Measurements from ENCODE around the gene CT45A5.
"Not testable (repeated sequence)": the region's sequence is repeated elsewhere in the genome, so short reads cannot be mapped to it uniquely, and the experiment has no call there.

Gene CT45A5, protein sequence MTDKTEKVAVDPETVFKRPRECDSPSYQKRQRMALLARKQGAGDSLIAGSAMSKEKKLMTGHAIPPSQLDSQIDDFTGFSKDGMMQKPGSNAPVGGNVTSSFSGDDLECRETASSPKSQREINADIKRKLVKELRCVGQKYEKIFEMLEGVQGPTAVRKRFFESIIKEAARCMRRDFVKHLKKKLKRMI

DNA sequence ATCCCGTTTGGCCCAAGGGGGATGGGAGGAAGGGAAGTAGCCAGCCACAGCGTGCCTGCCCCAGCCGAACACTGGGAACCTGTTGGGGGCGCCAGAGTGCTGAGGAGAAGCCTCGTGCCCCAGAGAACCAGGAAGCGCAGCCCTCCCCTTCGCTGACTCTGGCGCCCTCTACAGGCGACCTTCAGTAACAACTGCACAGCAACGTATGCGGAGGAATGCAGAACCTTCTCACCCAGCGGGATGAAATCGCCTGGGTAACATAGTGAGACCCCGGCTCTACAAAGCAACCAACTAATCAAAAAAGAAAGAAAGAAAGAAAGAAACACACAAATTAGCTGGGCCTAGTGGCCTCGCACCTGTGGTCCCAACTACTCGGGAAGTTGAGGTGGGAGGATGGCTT, at the start of gene CT45A5:
TSS of gene CT45A5 (minus strand) at position 101 of the 400 bp plus-strand sequence. CDS start 3,774 bp downstream, outside the sequence.
- not testable (repeated sequence) for FAIRE-seq; DNase-seq (ENCODE audit: insufficient read length, low spot score)

DNA sequence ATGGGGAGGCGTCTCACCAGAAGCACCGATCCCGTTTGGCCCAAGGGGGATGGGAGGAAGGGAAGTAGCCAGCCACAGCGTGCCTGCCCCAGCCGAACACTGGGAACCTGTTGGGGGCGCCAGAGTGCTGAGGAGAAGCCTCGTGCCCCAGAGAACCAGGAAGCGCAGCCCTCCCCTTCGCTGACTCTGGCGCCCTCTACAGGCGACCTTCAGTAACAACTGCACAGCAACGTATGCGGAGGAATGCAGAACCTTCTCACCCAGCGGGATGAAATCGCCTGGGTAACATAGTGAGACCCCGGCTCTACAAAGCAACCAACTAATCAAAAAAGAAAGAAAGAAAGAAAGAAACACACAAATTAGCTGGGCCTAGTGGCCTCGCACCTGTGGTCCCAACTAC, 34.6 kb upstream of the CT45A5 start, which contains the start of gene CT45A2:
TSS of gene CT45A2 (minus strand) at position 101 of the 400 bp plus-strand sequence. CDS start 3,747 bp downstream, outside the sequence.
- DNase-seq (ENCODE audit: insufficient read length, low spot score); FAIRE-seq: not testable (repeated sequence)

DNA sequence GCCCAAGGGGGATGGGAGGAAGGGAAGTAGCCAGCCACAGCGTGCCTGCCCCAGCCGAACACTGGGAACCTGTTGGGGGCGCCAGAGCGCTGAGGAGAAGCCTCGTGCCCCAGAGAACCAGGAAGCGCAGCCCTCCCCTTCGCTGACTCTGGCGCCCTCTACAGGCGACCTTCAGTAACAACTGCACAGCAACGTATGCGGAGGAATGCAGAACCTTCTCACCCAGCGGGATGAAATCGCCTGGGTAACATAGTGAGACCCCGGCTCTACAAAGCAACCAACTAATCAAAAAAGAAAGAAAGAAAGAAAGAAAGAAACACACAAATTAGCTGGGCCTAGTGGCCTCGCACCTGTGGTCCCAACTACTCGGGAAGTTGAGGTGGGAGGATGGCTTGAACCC, 17.4 kb upstream of the CT45A5 start, which contains the start of gene CT45A6:
TSS of gene CT45A6 (minus strand) at position 101 of the 400 bp plus-strand sequence. CDS start 3,794 bp downstream, outside the sequence.
- DNase-seq (ENCODE audit: insufficient read length, low spot score); FAIRE-seq: not testable (repeated sequence)

DNA sequence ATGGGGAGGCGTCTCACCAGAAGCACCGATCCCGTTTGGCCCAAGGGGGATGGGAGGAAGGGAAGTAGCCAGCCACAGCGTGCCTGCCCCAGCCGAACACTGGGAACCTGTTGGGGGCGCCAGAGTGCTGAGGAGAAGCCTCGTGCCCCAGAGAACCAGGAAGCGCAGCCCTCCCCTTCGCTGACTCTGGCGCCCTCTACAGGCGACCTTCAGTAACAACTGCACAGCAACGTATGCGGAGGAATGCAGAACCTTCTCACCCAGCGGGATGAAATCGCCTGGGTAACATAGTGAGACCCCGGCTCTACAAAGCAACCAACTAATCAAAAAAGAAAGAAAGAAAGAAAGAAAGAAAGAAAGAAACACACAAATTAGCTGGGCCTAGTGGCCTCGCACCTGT, 17.2 kb downstream of the CT45A5 start, which contains the start of gene CT45A3:
TSS of gene CT45A3 (minus strand) at position 101 of the 400 bp plus-strand sequence. CDS start 3,747 bp downstream, outside the sequence.
- DNase-seq (ENCODE audit: insufficient read length, low spot score); FAIRE-seq: not testable (repeated sequence)

DNA sequence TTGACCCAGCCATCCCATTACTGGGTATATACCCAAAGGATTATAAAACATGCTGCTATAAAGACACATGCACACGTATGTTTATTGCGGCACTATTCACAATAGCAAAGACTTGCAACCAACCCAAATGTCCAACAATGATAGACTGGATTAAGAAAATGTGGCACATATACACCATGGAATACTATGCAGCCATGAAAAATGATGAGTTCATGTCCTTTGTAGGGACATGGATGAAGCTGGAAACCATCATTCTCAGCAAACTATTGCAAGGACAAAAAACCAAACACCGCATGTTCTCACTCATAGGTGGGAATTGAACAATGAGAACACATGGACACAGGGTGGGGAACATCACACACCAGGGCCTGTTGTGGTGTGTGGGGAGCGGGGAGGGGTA, 40.6 kb downstream of the CT45A5 start:
- not testable (repeated sequence) for DNase-seq (ENCODE audit: insufficient read length, low spot score); FAIRE-seq

GRCh38 chrX:135741192-135741715, 44.0 kb downstream of the CT45A5 start:
- no peak for FAIRE-seq
- TF ChIP-seq, protein P1, sequence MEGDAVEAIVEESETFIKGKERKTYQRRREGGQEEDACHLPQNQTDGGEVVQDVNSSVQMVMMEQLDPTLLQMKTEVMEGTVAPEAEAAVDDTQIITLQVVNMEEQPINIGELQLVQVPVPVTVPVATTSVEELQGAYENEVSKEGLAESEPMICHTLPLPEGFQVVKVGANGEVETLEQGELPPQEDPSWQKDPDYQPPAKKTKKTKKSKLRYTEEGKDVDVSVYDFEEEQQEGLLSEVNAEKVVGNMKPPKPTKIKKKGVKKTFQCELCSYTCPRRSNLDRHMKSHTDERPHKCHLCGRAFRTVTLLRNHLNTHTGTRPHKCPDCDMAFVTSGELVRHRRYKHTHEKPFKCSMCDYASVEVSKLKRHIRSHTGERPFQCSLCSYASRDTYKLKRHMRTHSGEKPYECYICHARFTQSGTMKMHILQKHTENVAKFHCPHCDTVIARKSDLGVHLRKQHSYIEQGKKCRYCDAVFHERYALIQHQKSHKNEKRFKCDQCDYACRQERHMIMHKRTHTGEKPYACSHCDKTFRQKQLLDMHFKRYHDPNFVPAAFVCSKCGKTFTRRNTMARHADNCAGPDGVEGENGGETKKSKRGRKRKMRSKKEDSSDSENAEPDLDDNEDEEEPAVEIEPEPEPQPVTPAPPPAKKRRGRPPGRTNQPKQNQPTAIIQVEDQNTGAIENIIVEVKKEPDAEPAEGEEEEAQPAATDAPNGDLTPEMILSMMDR (IDR thresholded peaks at IDR 0.05; ENCODE audit: insufficient read depth, missing control alignments), result no peak
- no peak for DNase-seq (ENCODE audit: insufficient read length, low spot score)

GRCh38 chrX:135740681-135741149, 44.6 kb downstream of the CT45A5 start:
- FAIRE-seq, result no peak
- TF ChIP-seq, protein P1 (IDR thresholded peaks at IDR 0.05; ENCODE audit: insufficient read depth, missing control alignments), result peak; percentile 50
- DNase-seq (ENCODE audit: insufficient read length, low spot score), result peak; percentile 5

DNA sequence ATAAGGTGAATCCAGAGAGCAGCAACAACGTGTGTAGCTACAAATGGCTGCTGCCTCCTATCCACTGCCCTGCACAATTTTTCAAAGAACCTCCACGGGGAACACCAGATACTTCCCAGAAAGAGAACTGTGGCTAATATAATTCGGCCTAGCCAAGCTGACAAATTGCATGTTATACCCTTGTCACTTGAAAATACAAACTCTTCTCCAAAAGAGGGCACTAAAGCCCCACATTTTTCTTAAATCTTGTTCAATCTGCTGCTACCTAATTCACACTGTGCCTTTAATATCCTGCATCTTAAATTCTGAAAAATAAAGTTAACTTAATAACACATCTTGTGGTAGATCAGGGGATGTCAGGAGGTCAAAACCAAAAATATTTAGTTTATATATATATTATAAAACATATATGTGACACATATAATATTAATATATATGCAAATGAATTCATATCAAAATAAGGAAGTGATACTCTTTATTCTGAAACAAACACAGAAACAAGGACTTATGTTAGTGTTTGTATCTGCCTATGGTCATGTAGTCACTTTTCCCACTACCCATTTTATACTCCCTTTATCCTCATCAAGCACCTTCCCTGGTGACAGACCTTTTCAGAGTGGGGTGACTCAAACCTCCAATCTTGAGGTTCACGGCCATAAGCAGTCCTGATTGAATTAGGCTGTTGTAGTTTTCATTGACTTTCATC, 47.8 kb downstream of the CT45A5 start:
- TF ChIP-seq, protein P1 (IDR thresholded peaks at IDR 0.05; ENCODE audit: insufficient read depth, missing control alignments), result peak; percentile 19
- FAIRE-seq, result no peak
- DNase-seq (ENCODE audit: insufficient read length, low spot score), result no peak

- DNase-seq (ENCODE audit: insufficient read length, low spot score); FAIRE-seq: not testable (repeated sequence)
Measured at GRCh38 chrX:135734666-135735065, 50.6 kb downstream of the CT45A5 start.
